Coronary artery (tissue), 2 donors: ENCODE measurements around the gene CXCL13.

Experiments used
- DNase-seq: peaks from one replicate; pipeline ENCODE4 v3.0.0-alpha.2; 2017; ENCODE audit warnings: low spot score
- H3K27ac ChIP-seq, 2 donors: fragments of 200-600 bp; sonication (generic); one replicate each; pipeline ENCODE4 v1.5.1; 2016 to 2019
- H3K4me3 ChIP-seq: fragments of 200-600 bp; sonication (generic); 2 replicates; pipeline ENCODE4 v1.5.1; 2016; ENCODE audit warnings: mild to moderate bottlenecking, moderate library complexity
- CTCF ChIP-seq: fragments of 200-600 bp; sonication (generic); IDR thresholded peaks from one replicate; pipeline ENCODE4 v1.5.1; 2019; ENCODE audit warnings: antibody characterized with exemption

CXCL13 gene

GRCh38 chr4:77591532-77591931, 14.1 kb upstream of the CXCL13 start:
- TF ChIP-seq CTCF, result no peak
- Histone ChIP-seq H3K4me3 (no peak overlapping the region), H3K27ac (no peak overlapping the region)
- DNase-seq, result no peak

DNA sequence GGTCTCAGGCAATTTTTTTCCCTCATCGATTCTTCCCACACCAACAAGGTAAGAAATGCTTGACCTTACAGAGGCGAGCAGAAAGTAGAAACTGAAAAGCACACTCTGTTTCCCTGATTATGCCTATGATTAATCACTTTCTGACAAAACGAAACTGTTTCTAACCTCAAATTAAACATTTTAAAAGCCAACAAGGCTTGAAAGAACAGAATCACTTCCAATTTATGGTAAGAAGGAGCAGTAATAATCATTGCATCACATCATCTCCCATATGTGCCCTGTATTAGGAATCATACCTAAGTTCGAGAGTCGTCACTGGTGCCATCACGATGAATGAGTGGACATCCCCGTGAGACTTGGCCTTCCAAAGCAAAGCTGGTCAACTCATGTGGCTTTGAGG, 12.5 kb upstream of the CXCL13 start:
- no peak for TF ChIP-seq CTCF

DNA sequence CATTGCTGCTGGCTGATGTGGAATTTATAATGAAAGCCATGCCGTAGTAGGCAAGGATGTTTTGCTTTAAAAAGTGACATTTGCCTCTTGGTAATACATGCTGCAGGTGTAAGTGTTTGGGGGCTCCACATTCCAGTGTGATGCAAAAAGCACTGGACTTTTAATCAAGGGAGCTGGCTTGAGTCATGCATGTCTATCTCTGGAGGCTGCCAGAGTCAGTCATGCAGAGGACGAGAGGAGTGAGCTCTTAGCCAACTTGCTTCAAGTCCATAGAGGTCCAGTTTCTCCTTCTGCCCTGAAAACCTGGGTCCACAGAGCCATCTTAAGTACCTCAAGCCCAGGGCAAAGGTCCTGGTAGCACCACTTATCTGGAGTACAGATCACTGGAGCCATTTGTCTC, 11.6 kb upstream of the CXCL13 start:
- Histone ChIP-seq H3K27ac (no peak overlapping the region), H3K4me3 (no peak overlapping the region)
- no peak for DNase-seq
- TF ChIP-seq CTCF, result no peak

More for the DNA sequence above, 12.5 kb upstream of the CXCL13 start:
- no peak overlapping the region for H3K27ac ChIP-seq
- no peak overlapping the region for H3K4me3 ChIP-seq
- no peak for DNase-seq

DNA sequence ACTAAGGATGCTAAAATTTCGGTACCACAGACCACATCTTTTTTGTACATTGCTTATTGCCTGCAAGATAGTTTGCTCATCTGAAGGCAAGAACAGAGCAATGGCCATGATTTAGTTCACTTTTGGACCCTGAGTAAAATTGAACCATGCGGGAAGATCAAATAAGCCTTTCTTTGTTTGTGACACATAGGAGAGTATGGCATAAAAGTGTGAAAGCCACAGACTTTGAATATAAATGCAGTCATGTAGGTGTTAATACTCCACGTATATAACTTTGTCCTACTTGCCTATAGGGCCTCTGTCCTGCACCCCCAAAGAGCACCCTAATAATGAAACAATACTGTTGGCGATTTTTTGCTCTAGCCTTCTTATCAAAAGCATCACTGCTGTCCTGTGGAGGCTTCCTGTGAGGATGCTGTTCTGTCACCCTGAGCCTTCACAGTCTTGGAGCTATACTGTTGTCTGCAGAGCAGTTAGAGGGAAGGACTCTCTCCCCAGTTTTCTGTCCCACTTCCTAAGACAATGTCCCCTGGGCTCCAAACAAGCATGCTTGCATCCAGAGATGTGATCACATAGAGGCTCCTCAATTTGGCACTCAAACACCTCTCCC, 10.2 kb upstream of the CXCL13 start:
- no peak for TF ChIP-seq CTCF
- no peak overlapping the region for H3K27ac ChIP-seq
- no peak overlapping the region for H3K4me3 ChIP-seq
- DNase-seq, result no peak

- no peak for TF ChIP-seq CTCF
- H3K4me3 ChIP-seq, result no peak overlapping the region
- H3K27ac ChIP-seq, result no peak overlapping the region
- DNase-seq, result no peak
These were observed 6.2 kb upstream of the CXCL13 start for GRCh38 chr4:77599378-77599777.

GRCh38 chr4:77600521-77601451, 4.8 kb upstream of the CXCL13 start:
- Histone ChIP-seq H3K27ac (no peak overlapping the region), H3K4me3 (no peak overlapping the region)
- DNase-seq, result no peak
- TF ChIP-seq CTCF, result peak; percentile 66
